Stimulated activated naive CD4-positive, alpha-beta T cell (primary cell): ENCODE results near the gene PRSS50.

ENCODE experiments used
- DNase-seq, 6 experiments: peaks; one replicate each; lab custom pipeline; 2025; lab: John Stamatoyannopoulos, UW

PRSS50 gene

GRCh38 chr3:46725621-46726314, 8.1 kb upstream of the PRSS50 start:
- no peak for DNase-seq

- DNase-seq = no peak
Measured at GRCh38 chr3:46724424-46724823, 6.8 kb upstream of the PRSS50 start.

GRCh38 chr3:46722443-46722842, 4.8 kb upstream of the PRSS50 start:
- no peak for DNase-seq

GRCh38 chr3:46721009-46721408, 3.3 kb upstream of the PRSS50 start:
- no peak for DNase-seq

- no peak for DNase-seq
Measured at GRCh38 chr3:46719735-46720271, 2.1 kb upstream of the PRSS50 start.

- DNase-seq = no peak
Measured at GRCh38 chr3:46719044-46719565, 1.4 kb upstream of the PRSS50 start.

GRCh38 chr3:46716461-46717441, 918 bp downstream of the PRSS50 start:
- no peak for DNase-seq

GRCh38 chr3:46715507-46716175, 2.0 kb downstream of the PRSS50 start:
- no peak for DNase-seq

- no peak for DNase-seq
Measured at GRCh38 chr3:46714728-46715506, 2.8 kb downstream of the PRSS50 start.

- DNase-seq = no peak
Measured at GRCh38 chr3:46713898-46714552, 3.6 kb downstream of the PRSS50 start.

- DNase-seq = no peak
Measured at GRCh38 chr3:46713050-46713897, 4.4 kb downstream of the PRSS50 start.

GRCh38 chr3:46712191-46713049, 5.2 kb downstream of the PRSS50 start:
- DNase-seq = no peak

- no peak for DNase-seq
Measured at GRCh38 chr3:46711760-46712159, 5.9 kb downstream of the PRSS50 start.

GRCh38 chr3:46711305-46711704, 6.4 kb downstream of the PRSS50 start:
- no peak for DNase-seq

- no peak for DNase-seq
Measured at GRCh38 chr3:46710671-46711295, 6.9 kb downstream of the PRSS50 start.

GRCh38 chr3:46710229-46710628, 7.4 kb downstream of the PRSS50 start:
- DNase-seq = no peak

GRCh38 chr3:46709721-46710120, 7.9 kb downstream of the PRSS50 start:
- DNase-seq = no peak

- DNase-seq = no peak
Measured at GRCh38 chr3:46709157-46709654, 8.5 kb downstream of the PRSS50 start.
